ENCODE data around the gene FGGY.

FGGY gene

DNA sequence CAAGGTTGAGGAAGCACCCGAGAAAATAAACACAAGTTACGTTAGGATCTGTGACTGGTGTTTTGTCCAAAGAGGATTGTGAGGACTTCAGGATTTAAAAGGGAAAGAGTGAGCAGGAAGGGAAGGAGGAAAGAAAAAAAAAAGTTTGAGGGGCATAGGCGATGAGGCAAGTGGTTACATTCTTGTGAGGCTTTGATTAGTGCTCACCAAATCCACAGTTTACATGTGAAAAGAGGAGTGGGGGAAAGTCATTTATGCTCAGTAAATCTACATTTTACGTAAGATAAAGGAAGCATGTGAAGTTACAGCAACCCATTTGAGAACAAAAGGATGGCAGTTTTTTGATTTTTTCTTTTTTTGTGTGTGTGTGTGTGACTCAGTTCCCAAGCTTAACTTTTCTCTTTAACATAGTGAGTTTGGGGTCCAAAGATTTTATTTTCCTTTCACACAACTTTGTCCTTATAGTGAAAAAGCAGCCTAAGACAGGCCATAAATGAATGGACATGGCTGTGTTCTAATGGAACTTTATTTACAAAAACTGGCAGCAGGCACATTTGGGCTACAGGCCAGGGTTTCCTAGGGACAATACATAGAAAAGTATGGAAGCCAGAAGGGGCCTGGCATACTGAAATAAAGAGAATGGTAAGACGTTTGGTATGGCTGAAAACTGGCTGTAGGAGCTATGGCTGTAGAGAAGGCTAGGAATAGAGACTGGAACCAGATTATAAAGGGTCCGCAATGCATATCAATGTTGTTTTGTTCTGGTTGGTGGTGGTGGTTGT is 121.7 kb downstream of the FGGY start:
- DNase-seq = no peak

DNA sequence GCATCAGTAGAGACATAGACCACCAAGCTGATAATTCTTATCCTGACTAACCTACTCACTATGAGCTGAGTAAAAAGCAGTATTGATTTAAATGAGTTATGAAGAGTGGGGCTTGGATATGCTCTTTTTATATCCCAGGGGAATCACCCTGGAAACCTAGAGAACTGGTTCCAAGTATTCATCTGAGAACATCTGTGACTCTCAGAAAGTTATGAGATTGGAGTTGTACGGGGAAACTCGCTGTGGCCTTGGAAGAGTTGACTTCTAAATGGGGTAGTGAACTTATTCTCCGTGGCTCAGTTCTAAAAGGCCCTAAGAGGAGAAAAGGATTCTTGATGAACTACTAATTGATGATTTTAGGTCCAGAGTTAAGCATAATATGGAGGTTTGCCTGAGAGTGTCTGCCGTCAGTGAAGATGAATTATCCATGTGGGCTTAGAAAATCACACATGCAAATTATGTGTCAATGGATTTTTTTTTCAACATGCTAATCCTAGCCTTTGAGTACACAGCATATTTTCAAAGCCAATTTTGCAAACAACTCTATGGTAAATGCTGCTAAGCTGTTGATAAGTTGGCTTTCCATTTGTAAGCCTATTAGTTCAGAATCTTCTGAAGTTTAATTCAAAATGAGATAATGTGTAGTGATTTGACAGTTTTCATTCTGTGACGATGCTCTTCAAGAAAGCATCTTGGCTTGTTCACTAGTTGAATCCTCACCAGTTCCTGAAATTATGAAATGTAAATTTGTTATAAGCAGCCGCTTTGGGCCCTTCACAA is 122.7 kb downstream of the FGGY start:
- no peak for DNase-seq

DNA sequence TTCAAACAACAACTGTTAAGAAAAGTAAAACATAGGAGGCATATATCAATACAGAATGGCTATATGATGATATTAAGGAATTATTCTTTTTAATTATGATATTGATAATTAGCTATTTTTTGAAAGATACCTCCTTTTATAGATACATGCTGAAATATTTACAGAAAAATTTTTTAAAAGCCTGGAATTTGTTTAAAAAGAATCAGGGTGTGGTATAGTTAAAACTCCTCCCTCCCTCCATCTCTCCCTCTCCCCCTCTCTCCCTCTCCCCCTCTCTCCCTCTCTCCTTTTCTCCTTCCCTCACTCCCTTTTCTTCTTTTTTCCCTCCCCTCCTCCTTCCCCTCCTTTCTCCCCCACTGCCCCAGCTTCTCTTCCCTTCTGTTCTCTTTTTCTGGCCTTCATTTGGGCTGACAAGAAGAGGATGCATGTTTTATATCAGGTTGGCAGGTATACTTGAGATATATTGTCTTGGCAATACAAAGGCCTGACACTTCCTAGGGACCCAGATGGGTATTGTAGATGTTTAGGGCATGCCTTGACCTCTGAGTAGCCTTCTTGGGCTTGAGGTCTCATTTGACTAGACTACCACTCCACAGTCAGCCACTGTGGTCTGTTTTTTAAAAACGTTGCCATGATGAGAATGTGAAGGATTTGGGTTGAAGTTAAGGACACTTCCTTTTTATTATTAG is 124.5 kb downstream of the FGGY start:
- no peak for DNase-seq

DNA sequence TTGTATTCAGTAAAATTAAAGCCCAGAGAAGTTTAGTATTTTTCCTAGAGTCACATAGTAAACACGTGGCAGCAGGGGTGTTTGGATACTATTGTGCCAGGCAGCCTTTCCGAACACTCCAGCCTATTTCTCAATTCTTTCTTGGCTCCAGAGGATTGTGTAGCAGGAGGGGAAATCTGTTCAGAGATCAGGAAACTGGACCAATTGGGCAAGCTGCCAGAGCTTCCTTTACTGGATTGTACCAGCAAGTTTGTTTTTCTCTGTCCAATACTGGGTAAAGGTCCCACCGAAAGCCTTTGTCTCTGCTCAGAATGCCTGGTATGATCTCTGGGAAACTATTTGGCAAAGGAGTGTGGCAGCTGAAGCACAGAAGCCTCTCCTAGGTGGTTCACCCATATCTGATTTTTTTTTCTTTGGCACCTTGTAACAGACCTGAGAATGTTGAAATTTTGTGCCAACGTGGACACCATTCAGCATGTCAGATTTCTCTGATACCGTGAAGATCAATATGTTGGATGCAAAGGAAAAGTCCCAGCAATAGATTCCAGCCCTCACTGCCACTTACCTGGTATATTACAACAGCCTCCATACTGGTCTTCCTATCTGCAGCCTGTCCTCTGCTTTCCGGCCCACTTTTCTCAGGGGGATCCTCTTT is 126.2 kb downstream of the FGGY start:
- DNase-seq = no peak

DNA sequence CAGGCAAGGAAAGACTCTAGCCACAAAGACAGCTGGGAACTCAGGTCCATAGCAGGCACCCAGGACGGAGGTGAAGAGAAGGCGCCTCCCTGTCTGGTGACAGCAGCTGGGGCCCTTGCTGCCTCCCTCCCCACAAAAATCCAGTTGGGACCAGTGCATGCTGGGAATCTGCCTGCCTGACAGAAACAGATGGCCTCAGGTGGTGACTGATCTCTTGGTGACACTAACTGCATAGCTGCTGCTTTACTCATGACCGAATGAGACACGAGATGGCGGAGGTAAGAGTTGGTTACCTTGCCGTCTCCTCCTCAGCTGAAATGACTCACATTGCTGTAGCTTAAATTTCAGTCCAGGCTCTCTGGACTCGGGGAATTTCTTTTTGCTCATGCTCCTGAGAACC is 130.3 kb downstream of the FGGY start:
- DNase-seq = peak; percentile 55

DNA sequence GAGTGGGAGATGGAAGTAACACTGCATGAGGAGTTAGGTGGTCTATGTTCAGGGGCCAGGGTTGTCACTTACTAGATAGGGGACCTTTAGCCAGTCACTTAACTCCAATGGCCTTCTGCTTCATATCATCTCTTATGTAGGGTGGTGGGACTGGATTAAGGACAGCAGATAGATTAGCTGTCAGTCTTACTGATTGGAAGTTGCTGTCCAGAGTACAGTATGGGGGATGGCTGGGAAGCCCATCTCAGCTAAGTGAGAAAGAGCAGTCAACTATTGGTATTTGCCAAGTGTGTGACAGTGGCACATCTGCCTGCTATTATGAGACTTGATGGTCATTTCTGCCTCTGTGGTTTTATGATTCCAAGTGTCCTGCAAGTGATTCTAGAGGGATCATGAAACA is 130.9 kb downstream of the FGGY start:
- DNase-seq = no peak

DNA sequence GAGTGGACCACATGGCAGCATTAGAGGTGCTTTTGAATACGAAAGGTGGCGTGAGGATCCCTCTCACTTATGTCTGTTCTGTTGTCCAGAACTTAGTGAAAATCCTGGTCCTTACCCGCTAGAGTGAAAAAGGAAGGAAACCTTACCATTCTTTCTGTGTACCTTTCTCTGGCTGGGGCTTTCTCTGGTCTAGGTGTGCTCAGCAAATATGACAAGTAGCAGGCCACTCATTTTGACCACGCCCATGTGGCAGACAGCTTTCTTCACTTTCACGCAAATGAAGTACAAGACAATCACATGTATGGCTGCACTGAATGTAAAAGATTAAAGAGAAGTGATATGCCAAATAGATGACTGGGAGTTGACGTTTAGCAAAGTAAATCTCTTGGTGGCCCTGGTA is 131.9 kb downstream of the FGGY start:
- DNase-seq = no peak

DNA sequence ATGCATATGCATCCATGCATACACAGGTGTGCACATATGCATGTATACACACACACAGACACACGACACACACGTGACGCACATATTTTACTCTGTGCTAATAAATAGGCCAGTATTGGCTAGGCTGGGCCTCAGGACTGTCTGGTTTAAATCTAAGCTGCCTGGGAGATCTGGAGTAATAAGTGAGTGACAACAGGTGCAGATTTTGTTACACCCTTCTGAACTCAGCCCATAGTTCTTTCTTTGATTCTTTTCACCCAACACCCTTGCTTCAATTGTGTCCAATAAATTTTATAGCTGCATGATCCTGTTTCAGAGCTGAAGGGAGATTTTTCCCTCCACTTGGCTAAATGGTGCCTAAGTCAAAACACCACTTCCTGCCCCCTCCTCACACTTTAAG is 132.8 kb downstream of the FGGY start:
- no peak for DNase-seq

DNA sequence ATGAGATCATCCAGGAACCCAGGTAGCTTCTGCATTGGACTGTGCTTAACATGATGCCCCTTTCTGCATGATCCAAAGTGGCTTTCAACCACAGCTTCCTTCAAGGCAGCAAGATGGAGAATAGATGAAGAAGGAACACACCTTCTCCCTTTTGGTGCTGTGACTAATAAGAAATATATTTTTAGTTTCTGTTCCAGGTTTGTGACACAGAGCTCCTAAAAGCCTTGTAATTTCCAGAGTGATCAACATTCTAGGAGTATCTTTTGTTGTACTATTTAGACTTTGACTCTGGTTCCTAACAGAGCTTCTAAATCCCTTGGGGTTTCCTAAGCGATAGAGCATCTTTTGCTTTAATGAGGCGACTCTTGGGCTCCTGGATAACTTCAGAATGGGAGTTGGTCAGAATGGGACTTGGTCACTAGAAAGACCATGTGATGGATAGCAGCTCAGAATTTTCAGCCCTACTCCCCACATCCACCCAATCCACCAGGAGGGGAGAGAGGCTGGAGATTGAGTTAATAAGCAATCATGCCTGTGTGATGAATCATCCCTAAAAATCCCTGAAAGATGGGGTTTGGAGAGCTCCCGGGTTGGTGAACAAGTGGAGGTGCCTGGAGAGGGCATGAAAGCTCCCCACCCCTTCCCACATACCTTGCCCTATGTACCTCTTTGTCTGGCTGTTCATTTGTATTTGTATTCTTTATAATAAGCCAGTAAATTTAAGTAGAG is 134.8 kb downstream of the FGGY start:
- DNase-seq = peak; percentile 59

DNA sequence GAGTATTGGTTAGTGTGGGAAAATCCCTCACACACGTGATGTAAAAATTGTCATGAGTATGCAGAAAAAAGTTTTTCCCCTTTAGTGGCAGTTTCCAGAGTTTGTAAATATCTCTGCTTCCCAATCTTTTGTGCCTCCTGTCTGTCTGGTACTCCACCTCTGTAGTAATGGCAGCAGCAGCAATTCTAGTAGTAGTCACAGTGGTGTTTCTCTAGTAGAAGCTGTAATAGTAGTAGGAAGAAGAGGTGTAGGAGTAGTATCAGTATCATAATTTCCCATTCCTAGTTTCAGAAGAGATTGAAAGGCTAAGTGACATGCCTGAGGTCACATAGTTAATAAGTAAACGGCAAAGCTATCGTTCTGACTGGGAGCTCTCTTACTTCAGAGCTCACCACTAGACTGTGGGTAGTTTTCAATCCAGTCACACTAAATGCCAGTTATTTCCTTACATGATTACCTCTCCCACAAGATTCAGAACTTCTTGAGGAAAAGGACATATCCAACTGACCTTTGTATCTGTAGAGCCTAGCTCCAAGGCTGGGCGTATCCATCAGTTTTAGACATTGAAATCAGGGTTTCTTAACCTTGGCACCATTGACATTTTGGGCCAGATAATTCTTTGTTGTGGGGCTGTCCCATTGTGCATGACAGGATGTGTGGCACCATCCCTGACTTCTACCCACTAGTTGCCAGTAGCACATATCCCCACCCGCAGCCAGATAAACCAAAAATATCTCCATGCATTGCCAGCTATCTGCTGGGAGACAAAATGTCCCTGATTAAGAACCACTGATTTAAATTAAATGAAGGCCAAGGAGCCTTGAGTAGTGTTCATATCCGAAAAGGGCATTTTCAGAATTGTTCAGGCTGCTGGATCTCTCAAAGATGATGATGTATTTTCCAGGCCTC is 135.9 kb downstream of the FGGY start:
- DNase-seq = no peak

DNA sequence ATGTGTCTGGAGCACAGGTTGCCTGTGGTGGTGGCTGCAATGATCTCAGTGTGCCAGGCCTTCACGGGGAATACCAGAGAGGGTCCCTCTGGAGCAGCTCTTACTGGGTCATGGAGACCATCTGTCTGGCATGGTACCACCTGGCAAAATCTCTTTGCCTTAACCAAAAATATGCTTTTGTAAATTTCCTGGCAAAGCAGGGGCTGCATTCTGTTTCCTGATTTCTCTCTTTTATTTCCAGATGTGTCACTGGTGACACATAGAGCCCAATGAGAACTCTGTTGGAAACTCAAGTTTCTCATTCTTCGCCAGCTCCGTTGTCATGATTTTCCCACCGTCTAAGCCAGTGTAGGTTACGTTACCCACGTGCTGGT is 136.5 kb downstream of the FGGY start:
- no peak for DNase-seq

DNA sequence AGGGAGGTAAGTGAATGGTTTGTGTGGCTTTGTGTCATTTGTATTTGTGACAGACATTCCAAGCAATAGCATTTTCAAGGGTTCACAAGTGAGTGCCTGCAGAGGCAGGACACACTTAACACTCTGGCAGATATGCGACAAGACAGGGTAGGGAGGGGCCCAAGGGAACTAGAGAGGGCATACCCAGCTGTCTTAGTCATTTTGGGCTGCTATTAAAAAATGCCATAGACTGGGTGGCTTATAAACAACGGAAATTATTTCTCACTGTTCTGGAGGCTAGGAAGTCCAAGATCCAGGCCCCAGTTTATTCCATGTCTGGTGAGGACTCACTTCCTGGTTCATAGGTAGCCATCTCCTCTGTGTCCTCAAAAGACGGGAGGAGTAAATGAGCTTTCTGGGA is 137.4 kb downstream of the FGGY start:
- DNase-seq = no peak

DNA sequence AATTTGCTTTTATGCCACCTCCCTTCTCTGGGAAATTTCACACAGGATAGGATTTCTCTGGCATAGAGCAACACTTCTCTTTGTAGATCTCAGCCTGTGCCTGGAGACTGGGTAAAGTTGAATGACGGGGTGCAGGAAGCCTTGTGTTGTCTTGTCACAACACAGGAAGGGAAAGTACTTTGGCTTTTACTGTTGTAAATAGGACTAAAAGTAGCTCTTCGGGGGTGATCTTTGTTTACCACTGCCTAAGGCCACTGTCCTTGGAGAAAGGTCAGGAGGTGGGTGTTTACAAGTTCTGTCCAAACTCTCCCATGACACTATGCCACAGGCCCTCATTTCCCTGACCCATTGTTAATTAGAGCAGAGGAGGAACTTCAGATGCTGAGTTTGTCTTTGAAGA is 139.7 kb downstream of the FGGY start:
- DNase-seq = no peak

DNA sequence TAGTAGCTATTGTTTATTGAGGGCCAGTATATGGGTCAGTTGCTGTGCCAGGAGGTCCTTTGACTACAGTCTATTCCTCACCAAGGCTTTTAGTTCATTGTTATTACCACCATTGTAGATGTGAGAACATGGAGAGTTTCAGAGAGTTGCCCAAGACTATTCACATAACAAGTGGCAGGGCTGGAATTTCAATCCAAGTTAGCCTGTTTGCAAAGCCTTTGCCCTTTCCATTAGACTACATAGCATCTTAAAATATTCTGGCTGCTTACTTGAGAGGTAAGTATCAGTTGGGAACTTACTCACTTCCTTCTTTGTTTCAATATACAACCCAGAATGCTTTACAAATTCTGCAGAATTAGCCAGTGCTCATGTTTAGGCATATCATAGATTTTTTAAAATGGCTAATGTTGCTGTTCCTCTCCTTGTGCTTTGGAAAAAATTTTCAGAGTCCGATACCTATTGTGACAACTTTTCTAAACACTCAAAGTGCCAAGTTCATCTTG is 141.2 kb downstream of the FGGY start:
- no peak for DNase-seq

DNA sequence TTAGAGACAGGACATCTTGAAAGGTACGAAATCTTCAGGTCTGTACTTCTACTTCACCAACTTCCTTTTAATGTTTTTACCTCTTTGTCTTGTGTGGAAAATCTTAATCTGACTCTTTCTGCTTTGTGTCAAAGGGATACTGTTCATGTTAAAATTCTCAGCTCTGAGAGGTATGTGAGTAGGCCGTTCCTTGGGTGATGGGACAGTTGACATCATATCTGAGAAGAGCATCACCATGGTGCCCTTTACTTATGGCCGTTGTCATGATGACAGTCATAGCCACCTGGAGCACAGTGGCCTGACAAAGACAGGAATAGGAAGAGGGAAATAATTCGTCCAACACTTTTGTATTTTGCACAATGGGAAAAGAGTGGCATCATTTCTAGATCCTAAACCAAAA is 145.6 kb downstream of the FGGY start:
- DNase-seq = no peak

DNA sequence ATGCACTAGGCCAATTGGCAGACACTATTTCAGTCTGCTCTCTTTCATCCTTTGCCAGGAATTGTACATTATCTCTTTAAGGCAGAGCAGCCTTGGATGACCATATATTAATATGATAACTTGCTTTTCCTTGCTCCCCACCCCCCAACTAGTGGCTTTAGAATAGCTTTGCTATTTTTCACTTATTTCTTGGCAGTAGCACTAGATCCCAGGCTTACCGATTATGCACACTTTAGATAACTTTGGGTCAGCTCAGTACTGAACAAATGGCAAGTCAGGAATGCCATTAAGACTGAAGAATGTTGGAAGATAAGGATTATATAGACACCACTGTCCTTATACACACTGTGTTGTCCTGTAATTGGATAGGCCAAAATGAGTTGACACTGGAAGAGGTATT is 146.4 kb downstream of the FGGY start:
- peak; percentile 59 for DNase-seq

DNA sequence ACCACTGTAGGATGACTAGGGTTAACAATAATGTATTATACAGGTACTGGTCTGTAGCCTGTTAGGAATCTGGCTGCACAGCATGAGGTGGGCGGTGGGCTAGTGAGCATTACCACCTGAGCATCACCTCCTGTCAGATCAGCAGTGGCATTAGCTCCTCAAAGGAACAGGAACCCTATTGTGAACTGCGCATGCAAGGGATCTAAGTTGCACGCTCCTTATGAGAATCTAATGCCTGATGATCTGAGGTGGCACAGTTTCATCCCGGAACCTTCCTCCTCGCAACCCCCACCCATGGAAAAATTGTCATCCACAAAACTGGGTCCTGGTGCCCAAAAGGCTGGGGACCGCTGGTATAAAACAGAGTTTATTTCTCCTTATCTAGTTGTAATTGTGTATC is 147.6 kb downstream of the FGGY start:
- DNase-seq = no peak

DNA sequence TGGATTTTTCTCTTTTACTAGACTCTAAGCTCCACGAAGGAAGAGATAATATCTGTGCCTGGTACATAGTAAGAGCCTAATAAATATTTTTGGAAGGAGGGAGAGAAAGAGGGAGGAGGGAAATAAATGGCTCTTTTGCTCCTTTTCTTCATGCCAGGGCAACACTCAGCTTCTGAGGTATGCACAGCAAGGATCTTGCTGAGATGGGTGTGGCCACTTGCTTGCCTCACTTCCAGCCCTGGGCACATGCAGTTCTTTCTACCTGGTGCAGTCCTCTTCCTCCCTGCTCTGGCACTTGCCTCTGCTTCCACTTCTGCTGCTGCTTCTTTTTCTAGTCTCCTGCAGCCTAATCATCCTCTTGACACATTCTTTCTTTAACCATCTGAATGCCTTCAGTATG is 148.1 kb downstream of the FGGY start:
- DNase-seq = peak; percentile 85

DNA sequence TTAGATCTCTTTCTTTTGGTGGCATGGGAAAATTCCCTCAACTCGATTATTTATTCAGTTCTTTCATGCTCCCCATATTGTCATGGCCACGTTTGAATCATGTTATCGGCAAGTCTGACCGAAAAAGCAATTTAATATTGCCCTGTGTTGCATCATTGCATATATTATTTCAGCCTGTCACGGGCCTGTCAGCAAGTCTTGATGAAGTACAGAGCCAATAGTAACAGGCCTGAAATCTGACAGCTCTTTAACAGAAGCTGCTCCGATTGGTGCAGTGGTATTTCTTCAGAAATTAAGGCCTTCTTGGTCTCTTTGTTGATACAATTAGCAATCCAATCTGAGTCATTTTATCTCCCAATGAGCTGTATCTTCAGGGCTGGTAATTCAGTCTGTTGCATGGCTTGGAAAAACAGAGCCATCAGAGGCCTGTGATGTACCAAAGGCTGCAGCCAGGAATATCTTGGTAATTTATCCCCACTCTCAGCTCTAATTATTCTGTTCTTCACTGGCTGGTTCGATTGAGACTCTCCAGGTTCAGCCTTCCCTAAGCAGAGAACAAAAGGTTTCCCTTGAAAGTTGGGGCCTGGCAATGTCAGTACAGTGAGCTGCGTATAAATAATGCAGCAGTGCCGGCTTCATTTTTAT is 149.5 kb downstream of the FGGY start:
- DNase-seq = no peak

DNA sequence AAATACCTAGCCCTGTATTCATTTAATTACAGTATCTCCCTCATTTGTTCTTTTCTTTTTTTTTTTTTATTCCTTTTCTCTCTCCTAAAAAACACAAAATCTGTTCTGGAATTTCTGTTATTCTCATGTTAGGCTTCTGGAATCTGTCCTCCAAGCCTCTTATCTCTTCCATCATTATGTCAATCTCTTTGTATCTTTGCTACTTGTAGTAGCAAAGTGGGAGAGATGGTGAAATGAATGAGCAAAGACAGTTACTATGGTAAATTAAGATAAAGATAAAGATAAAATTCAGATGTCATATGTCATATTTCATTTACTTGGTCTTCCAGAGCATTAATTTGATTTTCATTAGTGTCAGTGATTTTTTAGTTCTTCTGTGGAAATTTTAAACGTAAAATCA is 155.1 kb downstream of the FGGY start:
- no peak for DNase-seq

DNA sequence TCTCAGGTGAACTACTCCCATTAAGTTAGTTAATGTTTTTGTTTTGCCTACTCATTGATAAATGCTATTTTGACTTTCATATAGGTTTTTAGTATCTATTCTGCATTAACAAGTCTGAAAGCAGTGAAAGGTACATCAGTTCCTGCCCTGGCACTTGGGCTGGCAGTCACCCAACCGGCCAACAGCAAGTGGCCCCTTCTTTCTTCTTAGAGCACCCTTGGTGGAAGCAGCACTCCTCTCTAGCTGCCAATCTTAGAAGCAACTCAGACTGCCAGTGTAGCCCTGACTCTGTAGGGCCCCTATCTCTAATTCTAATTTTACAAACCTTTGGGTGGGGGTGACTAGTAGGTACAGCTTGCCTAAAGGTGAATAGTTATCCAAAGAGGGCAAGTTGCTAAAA is 155.7 kb downstream of the FGGY start:
- DNase-seq = no peak
